RWPE1 (cell line): ENCODE results near the gene KIRREL1.

Source experiments
- CTCF ChIA-PET: fragments of 350-600 bp; sonication (Branson Sonifier 250); formaldehyde crosslinking; extraction: SDS; loops from one replicate; lab custom pipeline; 2021; lab: Yijun Ruan, JAX
- POLR2A ChIA-PET: fragments of 400-600 bp; formaldehyde crosslinking; extraction: SDS; loops from one replicate; lab custom pipeline; 2020; ENCODE audit warnings: antibody characterized with exemption; ENCODE audit not compliant: low non-redundant PET; lab: Yijun Ruan, JAX
- DNase-seq: peaks from one replicate; pipeline ENCODE4 v3.0.0; 2012; ENCODE audit warnings: low spot score
- H3K27ac ChIP-seq: fragments of 450-650 bp; 2 replicates; pipeline ENCODE4 v1.5.1; 2017
- CTCF ChIP-seq: fragments of 450-650 bp; conservative IDR thresholded peaks from 2 replicates; pipeline ENCODE4 v1.5.1; 2017; ENCODE audit warnings: low read depth, mild to moderate bottlenecking

KIRREL1 gene

GRCh38 chr1:158075078-158075477 is 81.6 kb downstream of the KIRREL1 start:
- ChIA-PET CTCF (interaction anchor here (0.6 to 1.7 kb wide), 3 partner anchors 12 to 83 kb away, joined by 3 to 6 read pairs (median 3); no protein-coding TSS in a partner anchor), POLR2A (no interaction called here)
- TF ChIP-seq CTCF, result no peak
- no peak for DNase-seq
- H3K27ac ChIP-seq, result peak overlapping the region; percentile 16

GRCh38 chr1:158076441-158076840 is 83.0 kb downstream of the KIRREL1 start:
- ChIA-PET CTCF (interaction anchor here (0.8 kb wide), 2 partner anchors 84 to 107 kb away, joined by 4 read pairs; no protein-coding TSS in a partner anchor), POLR2A (no interaction called here)
- no peak for DNase-seq
- no peak for TF ChIP-seq CTCF
- H3K27ac ChIP-seq, result peak overlapping the region; percentile 22

- DNase-seq, result no peak
- peak overlapping the region; percentile 21; the same call in 1 of the 2 replicates for H3K27ac ChIP-seq
- TF ChIP-seq CTCF, result no peak
- POLR2A ChIA-PET, result no interaction called here
- CTCF ChIA-PET, result interaction anchor here (0.5 to 1.0 kb wide), 3 partner anchors 18 to 707 kb away, joined by 3 read pairs; no protein-coding TSS in a partner anchor
Measured at GRCh38 chr1:158077411-158078256, 84.2 kb downstream of the KIRREL1 start.

- H3K27ac ChIP-seq, result peak overlapping the region; percentile 21; the same call in 1 of the 2 replicates
- CTCF ChIA-PET, result interaction anchor here (0.7 to 1.0 kb wide), 2 partner anchors 17 to 116 kb away, joined by 3 read pairs; no protein-coding TSS in a partner anchor
- POLR2A ChIA-PET, result no interaction called here
- no peak for TF ChIP-seq CTCF
- no peak for DNase-seq
Measured at GRCh38 chr1:158078569-158079080, 85.2 kb downstream of the KIRREL1 start.

GRCh38 chr1:158080066-158080465 is 86.6 kb downstream of the KIRREL1 start:
- H3K27ac ChIP-seq, result peak overlapping the region; percentile 41
- TF ChIP-seq CTCF, result no peak
- ChIA-PET POLR2A (no interaction called here), CTCF (no interaction called here)
- DNase-seq, result no peak

GRCh38 chr1:158084336-158084735 is 90.9 kb downstream of the KIRREL1 start:
- CTCF ChIA-PET, result interaction anchor here (0.6 to 5.7 kb wide), 2 partner anchors 59 to 93 kb away, joined by 5 to 55 read pairs; no protein-coding TSS in a partner anchor
- peak overlapping the region; percentile 3; the same call in 1 of the 2 replicates for H3K27ac ChIP-seq
- DNase-seq, result no peak
- POLR2A ChIA-PET, result interaction anchor here (0.8 kb wide), 1 partner anchor 88 kb away, joined by 4 read pairs; no protein-coding TSS in a partner anchor
- TF ChIP-seq CTCF, result no peak
